ENCODE results near the gene SBF2.

SBF2 gene

DNA sequence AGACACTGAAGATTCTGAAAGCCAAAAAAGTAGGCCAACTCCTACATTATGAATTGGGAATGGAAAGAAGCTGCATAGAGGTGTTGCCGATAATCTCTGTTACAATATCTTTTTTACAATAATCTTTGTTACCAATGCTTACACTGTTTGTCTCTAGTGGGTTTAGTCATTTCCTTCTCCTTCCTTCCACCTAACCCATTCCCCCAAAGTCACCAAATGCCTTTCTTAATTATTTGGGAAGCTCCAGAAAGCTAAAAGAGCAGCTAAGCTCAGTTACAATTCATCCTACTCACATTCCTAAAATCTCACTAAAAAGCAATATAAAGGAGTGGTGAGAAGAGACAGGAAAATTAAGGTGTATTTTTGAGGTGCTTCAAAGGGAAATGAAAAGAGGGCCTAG, 316.5 kb downstream of the SBF2 start:
- H3K27me3 Mint-ChIP-seq: no peaks in the 10 kb centered on the region
- H3K36me3 Mint-ChIP-seq (ENCODE audit: low read depth): no peaks in the 10 kb centered on the region
- H3K4me1 Mint-ChIP-seq (ENCODE audit: low read depth): peaks cover 2% of the 10 kb centered on the region
- no peaks in the 10 kb centered on the region for H3K9me3 Mint-ChIP-seq
- H3K4me3 Mint-ChIP-seq: no peak overlapping the region
- H3K27ac Mint-ChIP-seq: no peak overlapping the region
- no peak for DNase-seq

DNA sequence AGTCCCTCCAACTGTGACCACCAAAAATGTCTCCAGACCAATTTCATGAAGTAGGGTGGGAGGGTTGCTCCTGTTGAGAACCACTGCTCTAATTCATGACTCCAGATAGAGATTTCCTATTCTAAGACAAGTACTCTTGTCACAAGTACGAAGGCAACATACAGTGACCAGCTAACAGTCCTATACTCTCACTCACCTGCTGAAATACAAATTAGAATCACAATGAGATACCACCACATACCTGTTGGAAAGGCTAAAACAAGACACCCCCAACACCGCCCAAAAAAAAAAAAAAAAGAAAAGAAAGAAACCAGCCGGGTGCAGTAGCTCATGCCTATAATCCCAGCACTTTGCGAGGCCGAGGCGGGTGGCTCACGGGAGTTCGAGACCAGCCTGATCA, 319.6 kb downstream of the SBF2 start:
- no peaks in the 10 kb centered on the region for H3K36me3 Mint-ChIP-seq (ENCODE audit: low read depth)
- H3K4me3 Mint-ChIP-seq: no peak overlapping the region
- DNase-seq: no peak
- H3K27me3 Mint-ChIP-seq: no peaks in the 10 kb centered on the region
- H3K4me1 Mint-ChIP-seq (ENCODE audit: low read depth): no peaks in the 10 kb centered on the region
- H3K27ac Mint-ChIP-seq: no peak overlapping the region
- no peaks in the 10 kb centered on the region for H3K9me3 Mint-ChIP-seq

GRCh38 chr11:9973921-9974320, 320.1 kb downstream of the SBF2 start:
- DNase-seq: no peak
- Mint-ChIP-seq H3K36me3 (ENCODE audit: low read depth) (no peaks in the 10 kb centered on the region), H3K27ac (no peak overlapping the region), H3K9me3 (no peaks in the 10 kb centered on the region), H3K27me3 (no peaks in the 10 kb centered on the region), H3K4me3 (no peak overlapping the region), H3K4me1 (ENCODE audit: low read depth) (no peaks in the 10 kb centered on the region)

- H3K27me3 Mint-ChIP-seq: no peaks in the 10 kb centered on the region
- no peaks in the 10 kb centered on the region for H3K9me3 Mint-ChIP-seq
- H3K4me3 Mint-ChIP-seq: no peak overlapping the region
- peaks cover 2% of the 10 kb centered on the region for H3K36me3 Mint-ChIP-seq (ENCODE audit: low read depth)
- no peak for DNase-seq
- H3K27ac Mint-ChIP-seq: no peak overlapping the region
- no peaks in the 10 kb centered on the region for H3K4me1 Mint-ChIP-seq (ENCODE audit: low read depth)
Observed at GRCh38 chr11:9972989-9973388, 321.0 kb downstream of the SBF2 start.

- Mint-ChIP-seq H3K27me3 (no peaks in the 10 kb centered on the region), H3K9me3 (no peaks in the 10 kb centered on the region), H3K4me3 (no peak overlapping the region), H3K4me1 (ENCODE audit: low read depth) (no peaks in the 10 kb centered on the region), H3K36me3 (ENCODE audit: low read depth) (peaks cover 2% of the 10 kb centered on the region), H3K27ac (no peak overlapping the region)
- DNase-seq: no peak
Observed at GRCh38 chr11:9971894-9972293, 322.1 kb downstream of the SBF2 start.

- Mint-ChIP-seq H3K27me3 (no peaks in the 10 kb centered on the region), H3K4me1 (ENCODE audit: low read depth) (no peaks in the 10 kb centered on the region), H3K36me3 (ENCODE audit: low read depth) (peaks cover 2% of the 10 kb centered on the region), H3K27ac (no peak overlapping the region), H3K9me3 (no peaks in the 10 kb centered on the region), H3K4me3 (no peak overlapping the region)
- DNase-seq: no peak
Observed at GRCh38 chr11:9969068-9969467, 325.0 kb downstream of the SBF2 start.

GRCh38 chr11:9962722-9963121, 331.3 kb downstream of the SBF2 start:
- H3K36me3 Mint-ChIP-seq (ENCODE audit: low read depth): peaks cover 23% of the 10 kb centered on the region
- H3K27ac Mint-ChIP-seq: no peak overlapping the region
- no peak for DNase-seq
- no peaks in the 10 kb centered on the region for H3K4me1 Mint-ChIP-seq (ENCODE audit: low read depth)
- H3K27me3 Mint-ChIP-seq: no peaks in the 10 kb centered on the region
- H3K9me3 Mint-ChIP-seq: no peaks in the 10 kb centered on the region
- H3K4me3 Mint-ChIP-seq: no peak overlapping the region

DNA sequence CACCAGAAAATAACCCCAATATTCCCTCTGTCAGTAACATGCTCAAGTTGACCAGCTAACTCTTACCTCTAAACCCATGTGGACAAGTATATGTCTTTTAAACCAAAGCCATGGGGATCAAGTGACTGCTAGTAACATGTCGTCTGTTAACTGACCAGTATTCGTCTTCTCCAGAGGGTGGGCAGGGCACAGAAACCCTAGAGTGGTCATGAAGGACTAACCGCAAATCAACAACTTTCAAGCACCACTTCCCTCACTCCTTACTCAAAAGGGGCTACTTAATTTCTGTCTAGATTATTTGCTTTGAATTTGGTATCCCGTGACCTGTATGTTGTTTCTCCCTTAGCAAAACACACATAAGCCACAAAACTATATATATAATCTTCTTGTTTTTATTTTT, 336.9 kb downstream of the SBF2 start:
- no peaks in the 10 kb centered on the region for H3K4me1 Mint-ChIP-seq (ENCODE audit: low read depth)
- no peak overlapping the region for H3K4me3 Mint-ChIP-seq
- no peaks in the 10 kb centered on the region for H3K27me3 Mint-ChIP-seq
- no peaks in the 10 kb centered on the region for H3K9me3 Mint-ChIP-seq
- no peak overlapping the region for H3K27ac Mint-ChIP-seq
- DNase-seq: no peak
- H3K36me3 Mint-ChIP-seq (ENCODE audit: low read depth): peaks cover 21% of the 10 kb centered on the region

GRCh38 chr11:9956483-9956882, 337.5 kb downstream of the SBF2 start:
- no peak for DNase-seq
- Mint-ChIP-seq H3K4me1 (ENCODE audit: low read depth) (no peaks in the 10 kb centered on the region), H3K27me3 (no peaks in the 10 kb centered on the region), H3K4me3 (no peak overlapping the region), H3K27ac (no peak overlapping the region), H3K36me3 (ENCODE audit: low read depth) (peaks cover 18% of the 10 kb centered on the region), H3K9me3 (no peaks in the 10 kb centered on the region)

DNA sequence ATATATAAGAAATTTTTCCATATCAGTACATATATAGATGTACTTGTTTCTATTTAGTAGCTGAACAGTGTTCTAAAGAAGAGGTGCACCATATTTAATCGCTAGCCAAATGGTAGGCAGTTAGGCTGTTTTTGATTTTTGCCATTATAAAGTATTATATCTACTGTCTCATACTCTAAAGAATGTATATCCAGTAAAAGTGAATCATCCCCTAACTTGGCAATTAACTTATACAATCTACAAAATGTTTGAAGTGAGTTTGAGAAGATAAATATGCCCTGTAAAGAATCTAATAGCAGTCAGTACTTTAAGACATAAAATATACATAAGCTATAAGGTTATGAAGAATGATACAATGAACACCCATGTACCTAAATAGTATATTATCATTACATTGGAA, 338.6 kb downstream of the SBF2 start:
- Mint-ChIP-seq H3K9me3 (no peaks in the 10 kb centered on the region), H3K36me3 (ENCODE audit: low read depth) (peaks cover 14% of the 10 kb centered on the region), H3K4me3 (no peak overlapping the region), H3K27ac (no peak overlapping the region), H3K4me1 (ENCODE audit: low read depth) (no peaks in the 10 kb centered on the region), H3K27me3 (no peaks in the 10 kb centered on the region)
- no peak for DNase-seq

- no peaks in the 10 kb centered on the region for H3K4me1 Mint-ChIP-seq (ENCODE audit: low read depth)
- no peak for DNase-seq
- H3K4me3 Mint-ChIP-seq: no peak overlapping the region
- no peak overlapping the region for H3K27ac Mint-ChIP-seq
- H3K36me3 Mint-ChIP-seq (ENCODE audit: low read depth): peaks cover 7% of the 10 kb centered on the region
- H3K9me3 Mint-ChIP-seq: no peaks in the 10 kb centered on the region
- no peaks in the 10 kb centered on the region for H3K27me3 Mint-ChIP-seq
Observed at GRCh38 chr11:9953994-9954626, 339.9 kb downstream of the SBF2 start.

DNA sequence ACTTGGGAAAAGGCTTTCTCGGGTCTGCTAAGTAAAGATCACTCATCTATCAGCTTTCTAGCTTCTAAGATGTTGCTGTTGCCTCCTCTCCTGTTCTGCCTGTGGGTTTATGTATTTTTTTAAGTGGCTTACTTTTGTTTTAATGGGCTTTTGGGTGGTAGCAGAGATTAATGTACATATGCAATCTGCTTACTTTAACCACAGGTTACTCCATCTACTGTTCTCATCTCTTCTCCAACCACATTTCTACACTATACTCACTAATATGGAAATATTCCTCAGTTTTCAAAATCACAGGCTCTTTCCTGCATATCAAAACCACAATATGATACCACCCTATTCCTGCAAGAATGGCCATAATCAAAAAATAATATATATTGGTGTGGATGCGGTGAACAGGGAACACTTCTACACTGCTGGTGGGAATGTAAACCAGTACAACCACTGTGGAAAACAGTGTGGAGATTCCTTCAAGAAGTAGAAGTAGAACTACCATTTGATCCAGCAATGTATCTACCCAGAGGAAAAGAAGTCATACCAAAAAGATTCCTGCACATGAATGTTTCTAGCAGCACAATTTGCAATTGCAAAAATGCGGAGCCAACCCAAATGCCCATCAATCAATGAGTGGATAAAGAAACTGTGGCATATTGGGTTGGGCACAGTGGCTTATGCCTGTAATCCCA, 341.4 kb downstream of the SBF2 start:
- H3K4me1 Mint-ChIP-seq (ENCODE audit: low read depth): no peaks in the 10 kb centered on the region
- DNase-seq: no peak
- no peak overlapping the region for H3K4me3 Mint-ChIP-seq
- H3K27me3 Mint-ChIP-seq: no peaks in the 10 kb centered on the region
- peaks cover 1% of the 10 kb centered on the region for H3K36me3 Mint-ChIP-seq (ENCODE audit: low read depth)
- H3K27ac Mint-ChIP-seq: no peak overlapping the region
- H3K9me3 Mint-ChIP-seq: no peaks in the 10 kb centered on the region

- DNase-seq: no peak
- Mint-ChIP-seq H3K27me3 (no peaks in the 10 kb centered on the region), H3K36me3 (ENCODE audit: low read depth) (peaks cover 6% of the 10 kb centered on the region), H3K4me1 (ENCODE audit: low read depth) (no peaks in the 10 kb centered on the region), H3K9me3 (no peaks in the 10 kb centered on the region), H3K27ac (no peak overlapping the region), H3K4me3 (no peak overlapping the region)
Observed at GRCh38 chr11:9951807-9952206, 342.2 kb downstream of the SBF2 start.

GRCh38 chr11:9950462-9950861, 343.6 kb downstream of the SBF2 start:
- Mint-ChIP-seq H3K4me3 (no peak overlapping the region), H3K9me3 (peaks cover 5% of the 10 kb centered on the region), H3K27ac (no peak overlapping the region), H3K4me1 (ENCODE audit: low read depth) (no peaks in the 10 kb centered on the region), H3K36me3 (ENCODE audit: low read depth) (peaks cover 13% of the 10 kb centered on the region), H3K27me3 (no peaks in the 10 kb centered on the region)
- no peak for DNase-seq

DNA sequence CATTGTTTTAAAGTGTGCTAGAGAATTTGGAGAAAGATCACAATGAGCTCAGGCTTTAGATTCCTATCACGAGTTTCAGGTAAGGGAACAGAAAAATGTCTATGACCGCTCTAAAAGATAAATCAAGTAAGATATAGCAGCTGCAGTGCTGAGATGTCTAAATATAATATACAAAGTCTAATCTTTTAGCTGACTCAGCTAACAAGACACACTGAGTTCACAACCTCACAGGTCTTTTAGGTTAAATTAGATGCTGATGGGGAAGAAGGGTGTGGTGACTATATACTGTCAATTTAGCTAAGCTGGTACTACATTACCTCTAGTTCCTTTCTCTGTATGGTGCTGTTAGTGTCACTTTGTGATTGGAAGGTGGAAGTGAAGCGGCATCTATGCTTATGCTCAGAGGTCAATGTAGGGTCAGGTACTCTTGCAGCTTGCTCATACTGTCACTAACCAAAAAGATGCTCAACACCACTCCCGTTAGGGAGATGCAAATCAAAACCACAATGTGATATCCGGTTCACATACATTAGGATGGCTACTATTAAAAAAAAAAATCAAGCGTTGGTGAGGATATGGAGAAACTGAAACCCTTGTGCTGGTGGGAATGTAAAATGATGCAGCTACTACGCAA, 346.7 kb downstream of the SBF2 start:
- Mint-ChIP-seq H3K36me3 (ENCODE audit: low read depth) (peaks cover 20% of the 10 kb centered on the region), H3K27ac (no peak overlapping the region), H3K4me1 (ENCODE audit: low read depth) (no peaks in the 10 kb centered on the region), H3K27me3 (no peaks in the 10 kb centered on the region), H3K4me3 (no peak overlapping the region), H3K9me3 (peaks cover 7% of the 10 kb centered on the region)
- DNase-seq: no peak

All from activated T-cell treated with anti-CD3 and anti-CD28 coated beads, Interleukin-2, amount 50 U/mL, for 24 hours (primary cell).